Neural cell (in vitro differentiated cells): ENCODE measurements around the gene RAD51B. TPM values are rescaled to one million over a fixed set of nuclear protein-coding genes. Genes with fewer than 3 reads are reported as not detected.

ENCODE experiments used
- H2AFZ ChIP-seq: fragments of 200-600, 300-800 bp; sonication (generic), shearing (Covaris generic); 2 replicates; pipeline ENCODE4 v1.6.0; 2014; ENCODE audit warnings: low read depth, mild to moderate bottlenecking, antibody characterized with exemption, low read length, moderate library complexity
- H3F3A ChIP-seq: fragments of 200-600 bp; shearing (Covaris generic); 2 replicates; pipeline ENCODE4 v1.6.1; 2016; ENCODE audit warnings: mild to moderate bottlenecking, moderate library complexity, mixed read lengths, antibody characterized with exemption, low read length; ENCODE audit not compliant: insufficient read depth, poor library complexity, severe bottlenecking
- H3K27ac ChIP-seq: fragments of 200-600, 300-800 bp; sonication (generic), shearing (Covaris generic); 2 replicates; pipeline ENCODE4 v1.5.1; 2014; ENCODE audit warnings: mild to moderate bottlenecking, low read length, moderate library complexity
- H3K27me3 ChIP-seq: fragments of 300-800, 200-600 bp; sonication (generic), shearing (Covaris generic); 2 replicates; pipeline ENCODE4 v1.6.0; 2014; ENCODE audit warnings: mild to moderate bottlenecking, low read depth, low read length, moderate library complexity; ENCODE audit not compliant: insufficient read depth
- H3K36me3 ChIP-seq: fragments of 300-800, 200-600 bp; sonication (generic), shearing (Covaris generic); 2 replicates; pipeline ENCODE4 v1.5.1; 2014; ENCODE audit warnings: mild to moderate bottlenecking, antibody characterized with exemption, low read length, moderate library complexity; ENCODE audit not compliant: insufficient read depth
- H3K4me2 ChIP-seq: fragments of 300-800, 200-600 bp; sonication (generic), shearing (Covaris generic); 2 replicates; pipeline ENCODE4 v1.6.0; 2014; ENCODE audit warnings: mild to moderate bottlenecking, low read length
- H3K4me3 ChIP-seq: fragments of 300-800, 200-600 bp; sonication (generic), shearing (Covaris generic); 2 replicates; pipeline ENCODE4 v1.5.1; 2014; ENCODE audit warnings: mild to moderate bottlenecking, low read length, moderate library complexity
- H3K79me2 ChIP-seq: fragments of 200-600 bp; shearing (Covaris generic); replicated peaks from 2 replicates; pipeline ENCODE4 v1.6.0; 2014; ENCODE audit warnings: mild to moderate bottlenecking, low read length, moderate library complexity; ENCODE audit not compliant: insufficient read depth
- H3K9ac ChIP-seq: fragments of 300-800, 200-600 bp; sonication (generic), shearing (Covaris generic); 2 replicates; pipeline ENCODE4 v1.6.1; 2016; ENCODE audit warnings: mild to moderate bottlenecking, low read length, mixed read lengths
- H3K9me2 ChIP-seq: fragments of 200-600 bp; shearing (Covaris generic); 2 replicates; pipeline ENCODE4 v1.6.1; 2016; ENCODE audit warnings: mild to moderate bottlenecking, low read length, mixed read lengths; ENCODE audit not compliant: insufficient read depth
- H3K9me3 ChIP-seq: fragments of 200-600, 300-800 bp; sonication (generic), shearing (Covaris generic); 2 replicates; pipeline ENCODE4 v1.6.1; 2016; ENCODE audit warnings: mild to moderate bottlenecking, mixed run types, low read length, moderate library complexity, mixed read lengths
- H4K20me1 ChIP-seq: fragments of 200-600 bp; shearing (Covaris generic); 2 replicates; pipeline ENCODE4 v1.6.1; 2016; ENCODE audit warnings: mild to moderate bottlenecking, mixed run types; ENCODE audit not compliant: insufficient read depth
- EP300 ChIP-seq: fragments of 450-650 bp; conservative IDR thresholded peaks from 2 replicates; pipeline ENCODE4 v1.6.1; 2014; ENCODE audit warnings: antibody characterized with exemption, mild to moderate bottlenecking, moderate library complexity; ENCODE audit not compliant: poor library complexity, severe bottlenecking
- EZH2 ChIP-seq: fragments of 200-600, 300-800 bp; shearing (Covaris generic), sonication (generic); IDR thresholded peaks from 2 replicates; pipeline ENCODE4 v1.6.1; 2014; ENCODE audit warnings: antibody characterized with exemption, low read length, borderline replicate concordance, mild to moderate bottlenecking; ENCODE audit not compliant: insufficient read depth, poor library complexity, severe bottlenecking
- MXI1 ChIP-seq: fragments of 450-650 bp; conservative IDR thresholded peaks from 2 replicates; pipeline ENCODE4 v1.6.1; 2014; ENCODE audit warnings: antibody characterized with exemption, mild to moderate bottlenecking; ENCODE audit not compliant: poor library complexity, severe bottlenecking
- POLR2AphosphoS5 ChIP-seq: IDR thresholded peaks from 2 replicates; pipeline ENCODE4 v1.6.1; 2012
- RAD21 ChIP-seq: fragments of 450-650 bp; conservative IDR thresholded peaks from 2 replicates; pipeline ENCODE4 v1.6.1; 2014; ENCODE audit warnings: antibody characterized with exemption, mild to moderate bottlenecking, moderate library complexity
- SMC3 ChIP-seq: fragments of 450-650 bp; conservative IDR thresholded peaks from 2 replicates; pipeline ENCODE4 v1.6.1; 2014; ENCODE audit warnings: antibody characterized with exemption, mild to moderate bottlenecking, moderate library complexity; ENCODE audit not compliant: poor library complexity
- TAF1 ChIP-seq: IDR thresholded peaks from 2 replicates; pipeline ENCODE4 v1.6.1; 2012; ENCODE audit warnings: low read depth
- polyA plus RNA-seq: library from polyadenylated mRNA; depleted of rRNA; stranded (reverse); fragments of >200 nt; gene quantifications from 2 replicates; pipeline ENCODE4 v1.2.3, GENCODE V29; 2014
- TF ChIP-seq, protein P1 (sequence below): fragments of 450-650 bp; IDR thresholded peaks from 2 replicates; pipeline ENCODE4 v1.5.1; 2014; ENCODE audit warnings: antibody characterized with exemption, mild to moderate bottlenecking, moderate library complexity; ENCODE audit not compliant: poor library complexity, severe bottlenecking
- TF ChIP-seq, protein P2 (sequence below): IDR thresholded peaks from 2 replicates; pipeline ENCODE4 v1.6.1; 2012; ENCODE audit warnings: borderline replicate concordance

The RAD51B gene
- polyA plus RNA-seq, 1 donor from 2014 or later, result 3.1 TPM

DNA sequence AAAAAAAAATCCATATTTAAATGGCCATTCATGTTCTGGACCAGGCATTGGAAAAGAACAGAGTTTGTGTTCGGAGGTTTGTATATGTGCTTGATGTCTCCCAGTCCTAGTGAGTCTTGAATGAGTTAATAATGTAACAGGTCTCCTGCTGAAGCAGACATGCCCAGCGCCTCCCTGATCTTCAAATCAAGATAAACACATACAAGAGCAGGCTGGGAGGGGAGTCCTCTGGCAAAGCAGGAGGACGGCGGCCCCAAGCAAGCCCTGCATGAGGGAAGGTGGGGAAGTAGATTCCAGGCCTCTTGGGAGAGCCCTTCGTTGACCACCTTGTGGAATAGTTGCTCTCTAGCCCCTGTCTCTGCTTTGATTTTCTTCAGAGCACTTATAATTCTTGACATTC is 817.0 kb downstream of the RAD51B start:
- Histone ChIP-seq H3K79me2 (no peaks in the 10 kb centered on the region), H4K20me1 (no peaks in the 10 kb centered on the region), H3K9me2 (no peaks in the 10 kb centered on the region), H2AFZ (no peak overlapping the region), H3K9ac (no peak overlapping the region), H3F3A (no peaks in the 10 kb centered on the region), H3K36me3 (no peaks in the 10 kb centered on the region), H3K4me3 (no peak overlapping the region), H3K9me3 (peaks cover 7% of the 10 kb centered on the region), H3K4me2 (no peak overlapping the region), H3K27me3 (no peaks in the 10 kb centered on the region), H3K27ac (no peak overlapping the region)
- no peak for TF ChIP-seq SMC3
- TF ChIP-seq, protein P1, sequence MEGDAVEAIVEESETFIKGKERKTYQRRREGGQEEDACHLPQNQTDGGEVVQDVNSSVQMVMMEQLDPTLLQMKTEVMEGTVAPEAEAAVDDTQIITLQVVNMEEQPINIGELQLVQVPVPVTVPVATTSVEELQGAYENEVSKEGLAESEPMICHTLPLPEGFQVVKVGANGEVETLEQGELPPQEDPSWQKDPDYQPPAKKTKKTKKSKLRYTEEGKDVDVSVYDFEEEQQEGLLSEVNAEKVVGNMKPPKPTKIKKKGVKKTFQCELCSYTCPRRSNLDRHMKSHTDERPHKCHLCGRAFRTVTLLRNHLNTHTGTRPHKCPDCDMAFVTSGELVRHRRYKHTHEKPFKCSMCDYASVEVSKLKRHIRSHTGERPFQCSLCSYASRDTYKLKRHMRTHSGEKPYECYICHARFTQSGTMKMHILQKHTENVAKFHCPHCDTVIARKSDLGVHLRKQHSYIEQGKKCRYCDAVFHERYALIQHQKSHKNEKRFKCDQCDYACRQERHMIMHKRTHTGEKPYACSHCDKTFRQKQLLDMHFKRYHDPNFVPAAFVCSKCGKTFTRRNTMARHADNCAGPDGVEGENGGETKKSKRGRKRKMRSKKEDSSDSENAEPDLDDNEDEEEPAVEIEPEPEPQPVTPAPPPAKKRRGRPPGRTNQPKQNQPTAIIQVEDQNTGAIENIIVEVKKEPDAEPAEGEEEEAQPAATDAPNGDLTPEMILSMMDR, result no peak
- no peak for TF ChIP-seq EP300
- TF ChIP-seq POLR2AphosphoS5, result no peak
- no peak for TF ChIP-seq TAF1
- TF ChIP-seq, protein P2, sequence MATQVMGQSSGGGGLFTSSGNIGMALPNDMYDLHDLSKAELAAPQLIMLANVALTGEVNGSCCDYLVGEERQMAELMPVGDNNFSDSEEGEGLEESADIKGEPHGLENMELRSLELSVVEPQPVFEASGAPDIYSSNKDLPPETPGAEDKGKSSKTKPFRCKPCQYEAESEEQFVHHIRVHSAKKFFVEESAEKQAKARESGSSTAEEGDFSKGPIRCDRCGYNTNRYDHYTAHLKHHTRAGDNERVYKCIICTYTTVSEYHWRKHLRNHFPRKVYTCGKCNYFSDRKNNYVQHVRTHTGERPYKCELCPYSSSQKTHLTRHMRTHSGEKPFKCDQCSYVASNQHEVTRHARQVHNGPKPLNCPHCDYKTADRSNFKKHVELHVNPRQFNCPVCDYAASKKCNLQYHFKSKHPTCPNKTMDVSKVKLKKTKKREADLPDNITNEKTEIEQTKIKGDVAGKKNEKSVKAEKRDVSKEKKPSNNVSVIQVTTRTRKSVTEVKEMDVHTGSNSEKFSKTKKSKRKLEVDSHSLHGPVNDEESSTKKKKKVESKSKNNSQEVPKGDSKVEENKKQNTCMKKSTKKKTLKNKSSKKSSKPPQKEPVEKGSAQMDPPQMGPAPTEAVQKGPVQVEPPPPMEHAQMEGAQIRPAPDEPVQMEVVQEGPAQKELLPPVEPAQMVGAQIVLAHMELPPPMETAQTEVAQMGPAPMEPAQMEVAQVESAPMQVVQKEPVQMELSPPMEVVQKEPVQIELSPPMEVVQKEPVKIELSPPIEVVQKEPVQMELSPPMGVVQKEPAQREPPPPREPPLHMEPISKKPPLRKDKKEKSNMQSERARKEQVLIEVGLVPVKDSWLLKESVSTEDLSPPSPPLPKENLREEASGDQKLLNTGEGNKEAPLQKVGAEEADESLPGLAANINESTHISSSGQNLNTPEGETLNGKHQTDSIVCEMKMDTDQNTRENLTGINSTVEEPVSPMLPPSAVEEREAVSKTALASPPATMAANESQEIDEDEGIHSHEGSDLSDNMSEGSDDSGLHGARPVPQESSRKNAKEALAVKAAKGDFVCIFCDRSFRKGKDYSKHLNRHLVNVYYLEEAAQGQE, result no peak
- TF ChIP-seq MXI1, result no peak
- no peak for TF ChIP-seq EZH2
- no peak for TF ChIP-seq RAD21

DNA sequence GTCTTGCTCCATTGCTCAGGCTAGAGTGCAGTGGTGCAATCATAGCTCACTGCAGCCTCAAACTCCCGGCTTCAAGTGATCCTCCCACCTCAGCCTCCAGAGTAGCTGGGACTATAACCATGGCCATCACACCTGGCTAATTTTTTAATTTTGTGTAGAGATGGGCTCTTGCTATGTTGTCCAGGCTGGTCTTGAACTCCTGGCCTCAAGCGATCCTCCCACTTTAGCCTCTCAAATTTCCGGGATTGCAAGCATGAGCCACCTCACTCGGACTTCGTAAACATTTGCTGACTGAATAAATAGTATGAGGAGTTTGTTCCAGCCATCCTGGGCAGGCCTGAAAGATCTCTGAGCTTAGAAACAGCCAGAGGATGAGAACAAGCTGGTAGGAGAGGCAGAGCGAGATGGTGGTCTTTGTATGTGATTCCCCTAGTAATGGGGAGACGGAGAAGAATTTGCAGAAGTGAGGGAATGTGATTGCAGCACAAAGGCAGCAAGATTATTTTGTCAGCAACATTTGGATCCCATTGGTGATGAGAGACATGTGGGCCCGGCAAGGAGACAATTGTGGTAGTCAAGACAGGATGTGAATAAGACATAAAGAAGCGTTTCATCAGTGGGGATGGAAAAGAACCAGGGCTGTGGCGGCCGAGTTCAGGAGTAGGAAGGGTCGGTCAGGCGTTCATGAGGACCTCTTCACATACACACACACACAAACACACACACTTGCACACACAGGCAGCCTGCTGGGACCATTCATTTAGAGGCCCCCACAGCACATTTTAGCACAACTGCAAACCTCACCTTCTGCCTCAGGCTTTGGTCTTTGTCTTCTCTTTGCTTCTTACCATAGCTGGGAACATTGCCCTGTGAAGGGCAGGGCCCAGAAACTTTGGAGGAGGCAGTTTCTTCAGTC is 817.8 kb downstream of the RAD51B start:
- TF ChIP-seq MXI1, result no peak
- no peak for TF ChIP-seq EZH2
- no peaks in the 10 kb centered on the region for H3K79me2 ChIP-seq
- H3K9ac ChIP-seq, result no peak overlapping the region
- no peaks in the 10 kb centered on the region for H3K36me3 ChIP-seq
- H3K9me2 ChIP-seq, result no peaks in the 10 kb centered on the region
- no peaks in the 10 kb centered on the region for H3K27me3 ChIP-seq
- no peak overlapping the region for H3K4me2 ChIP-seq
- H4K20me1 ChIP-seq, result no peaks in the 10 kb centered on the region
- no peak overlapping the region for H3K27ac ChIP-seq
- H3K4me3 ChIP-seq, result no peak overlapping the region
- H2AFZ ChIP-seq, result no peak overlapping the region
- H3F3A ChIP-seq, result no peaks in the 10 kb centered on the region
- H3K9me3 ChIP-seq, result peaks cover 7% of the 10 kb centered on the region
